AG09309 (cell line): ENCODE results near the gene ARHGEF6.

Source experiments
- DNase-seq: peaks from one replicate; pipeline ENCODE4 v3.0.0-alpha.2; 2010; ENCODE audit warnings: low read depth
- H3K4me3 ChIP-seq: 2 replicates; pipeline ENCODE4 v1.5.1; 2011; ENCODE audit warnings: mild to moderate bottlenecking, low read depth, low read length, moderate library complexity; ENCODE audit not compliant: control insufficient read depth
- TF ChIP-seq, protein P1 (sequence below): IDR thresholded peaks from 2 replicates; pipeline ENCODE4 v1.5.1; 2011; ENCODE audit warnings: mild to moderate bottlenecking, low read depth, low read length, inconsistent platforms; ENCODE audit not compliant: insufficient read depth, control insufficient read depth; ENCODE audit errors: missing control alignments

ARHGEF6 gene

DNA sequence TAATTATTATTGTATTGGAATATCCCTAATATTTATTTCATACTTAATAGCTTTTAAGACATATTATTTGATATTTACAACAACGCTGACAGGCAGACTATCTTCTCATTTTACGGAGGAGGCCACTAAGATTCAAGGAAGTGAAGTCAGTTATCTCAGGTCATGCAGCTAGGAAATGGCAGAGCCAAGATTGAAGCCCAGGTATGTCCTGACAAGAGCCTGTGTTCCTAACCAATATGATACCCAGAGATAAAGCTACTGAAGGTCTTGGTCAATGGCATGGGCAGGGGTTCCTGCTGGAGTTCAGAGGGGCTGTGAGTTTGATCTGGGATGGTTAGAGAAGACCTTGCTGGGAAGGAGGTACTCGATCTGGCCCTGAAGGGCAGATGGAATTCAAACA, 47.1 kb downstream of the ARHGEF6 start:
- no peak overlapping the region for H3K4me3 ChIP-seq
- DNase-seq: no peak
- TF ChIP-seq, protein P1, sequence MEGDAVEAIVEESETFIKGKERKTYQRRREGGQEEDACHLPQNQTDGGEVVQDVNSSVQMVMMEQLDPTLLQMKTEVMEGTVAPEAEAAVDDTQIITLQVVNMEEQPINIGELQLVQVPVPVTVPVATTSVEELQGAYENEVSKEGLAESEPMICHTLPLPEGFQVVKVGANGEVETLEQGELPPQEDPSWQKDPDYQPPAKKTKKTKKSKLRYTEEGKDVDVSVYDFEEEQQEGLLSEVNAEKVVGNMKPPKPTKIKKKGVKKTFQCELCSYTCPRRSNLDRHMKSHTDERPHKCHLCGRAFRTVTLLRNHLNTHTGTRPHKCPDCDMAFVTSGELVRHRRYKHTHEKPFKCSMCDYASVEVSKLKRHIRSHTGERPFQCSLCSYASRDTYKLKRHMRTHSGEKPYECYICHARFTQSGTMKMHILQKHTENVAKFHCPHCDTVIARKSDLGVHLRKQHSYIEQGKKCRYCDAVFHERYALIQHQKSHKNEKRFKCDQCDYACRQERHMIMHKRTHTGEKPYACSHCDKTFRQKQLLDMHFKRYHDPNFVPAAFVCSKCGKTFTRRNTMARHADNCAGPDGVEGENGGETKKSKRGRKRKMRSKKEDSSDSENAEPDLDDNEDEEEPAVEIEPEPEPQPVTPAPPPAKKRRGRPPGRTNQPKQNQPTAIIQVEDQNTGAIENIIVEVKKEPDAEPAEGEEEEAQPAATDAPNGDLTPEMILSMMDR: no peak

DNA sequence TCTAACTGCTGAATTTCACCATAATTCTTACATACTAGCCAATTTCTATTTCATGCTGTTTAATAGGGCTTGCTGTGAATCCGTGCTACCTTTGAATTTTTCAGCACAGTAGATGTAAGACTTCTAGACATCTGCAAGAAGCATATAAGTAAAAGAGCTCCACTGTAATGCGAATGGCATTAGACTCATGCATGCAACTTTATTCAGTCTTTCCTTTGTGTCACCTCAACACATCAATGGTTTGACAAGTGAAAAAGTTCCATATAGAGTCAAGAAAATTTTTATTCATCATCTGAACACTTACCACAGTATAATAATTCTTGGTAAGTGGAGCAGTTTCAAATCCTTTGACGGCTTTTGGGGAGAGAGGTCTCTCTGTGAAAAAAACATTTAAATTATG, 48.9 kb downstream of the ARHGEF6 start:
- DNase-seq: no peak
- H3K4me3 ChIP-seq: no peak overlapping the region
- TF ChIP-seq, protein P1: no peak

GRCh38 chrX:136731207-136731782, 49.4 kb downstream of the ARHGEF6 start:
- DNase-seq: no peak
- TF ChIP-seq, protein P1: no peak
- no peak overlapping the region for H3K4me3 ChIP-seq

GRCh38 chrX:136728393-136728792, 52.3 kb downstream of the ARHGEF6 start:
- no peak overlapping the region for H3K4me3 ChIP-seq
- DNase-seq: no peak
- TF ChIP-seq, protein P1: no peak

DNA sequence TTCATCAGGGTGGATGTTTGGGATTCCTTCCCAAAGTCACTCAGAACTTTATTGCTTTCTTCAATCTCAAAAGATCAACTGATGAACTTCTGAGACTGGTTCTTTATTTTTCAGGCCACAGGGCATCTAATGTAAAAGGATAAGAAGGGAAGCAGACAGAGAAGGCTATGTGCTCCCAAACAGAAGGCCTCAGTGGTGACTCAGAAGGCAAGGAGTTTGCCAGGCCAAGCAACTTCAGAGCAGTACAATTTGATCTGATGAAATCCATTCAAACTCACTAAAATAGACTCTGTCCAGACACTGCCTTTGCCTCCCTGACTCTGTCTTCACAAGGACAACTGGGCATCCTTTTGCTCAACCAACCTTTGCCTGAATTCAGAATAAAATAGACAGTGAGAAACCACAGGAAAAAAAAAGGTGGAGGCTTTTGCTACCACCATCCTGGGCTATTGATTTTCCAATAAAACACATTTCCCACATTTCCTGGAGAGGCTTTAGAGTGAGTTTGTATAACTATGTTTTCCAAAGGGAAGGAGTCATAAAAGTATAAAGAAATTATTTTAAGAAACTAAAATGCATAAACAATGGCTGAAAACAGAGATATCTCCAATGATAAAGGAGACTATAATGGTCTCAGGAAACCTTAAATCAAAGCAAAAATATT, 55.2 kb downstream of the ARHGEF6 start:
- TF ChIP-seq, protein P1: no peak
- DNase-seq: peak; percentile 31

GRCh38 chrX:136718091-136718490, 62.6 kb downstream of the ARHGEF6 start:
- no peak overlapping the region for H3K4me3 ChIP-seq
- TF ChIP-seq, protein P1: no peak

More for the DNA sequence above, 55.2 kb downstream of the ARHGEF6 start:
- no peak overlapping the region for H3K4me3 ChIP-seq

More at GRCh38 chrX:136718091-136718490, 62.6 kb downstream of the ARHGEF6 start:
- no peak for DNase-seq
